ENCODE results near the gene CACNB4.
A peak's percentile ranks its signal among the peaks of the same experiment; 100 is the strongest.

The CACNB4 gene

DNA sequence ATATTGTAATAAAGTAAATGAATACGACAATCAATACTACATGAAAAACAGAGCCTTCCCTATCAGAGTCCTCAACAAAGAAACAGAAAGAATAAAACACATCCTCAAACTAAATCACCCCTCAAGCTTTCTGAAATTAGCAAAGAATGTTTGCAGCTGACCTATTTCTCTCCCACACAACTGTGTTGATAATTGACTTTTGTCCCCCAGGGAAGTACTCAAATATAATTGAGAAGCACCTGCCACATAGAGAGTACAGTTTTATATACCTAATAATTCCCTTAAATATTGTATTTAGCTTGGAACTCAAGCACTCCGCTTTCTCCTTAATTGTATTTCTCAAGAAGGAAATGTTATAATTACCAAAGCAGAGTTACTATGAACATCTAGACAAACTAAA is 12.6 kb downstream of the CACNB4 start:
- no peak for DNase-seq

DNA sequence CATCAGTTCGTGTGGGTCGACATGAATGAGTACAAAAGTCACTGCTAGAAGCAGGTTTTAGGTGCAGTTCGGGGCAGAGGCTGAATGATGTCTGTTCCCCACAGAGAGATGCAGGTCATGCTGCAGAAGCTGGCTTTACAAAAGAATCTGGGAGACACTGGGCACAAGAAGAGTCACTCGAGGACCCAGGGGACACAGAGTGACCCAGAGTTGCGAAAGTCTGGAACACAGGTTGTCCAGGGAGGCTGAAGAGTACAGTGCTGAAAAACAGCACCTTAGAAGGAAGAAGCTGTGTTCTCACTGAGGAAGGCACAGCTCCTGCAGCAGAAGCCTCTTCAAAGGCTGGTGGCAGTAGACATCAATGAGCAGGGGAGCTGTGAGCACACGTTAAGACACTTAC is 14.8 kb downstream of the CACNB4 start:
- no peak for DNase-seq

DNA sequence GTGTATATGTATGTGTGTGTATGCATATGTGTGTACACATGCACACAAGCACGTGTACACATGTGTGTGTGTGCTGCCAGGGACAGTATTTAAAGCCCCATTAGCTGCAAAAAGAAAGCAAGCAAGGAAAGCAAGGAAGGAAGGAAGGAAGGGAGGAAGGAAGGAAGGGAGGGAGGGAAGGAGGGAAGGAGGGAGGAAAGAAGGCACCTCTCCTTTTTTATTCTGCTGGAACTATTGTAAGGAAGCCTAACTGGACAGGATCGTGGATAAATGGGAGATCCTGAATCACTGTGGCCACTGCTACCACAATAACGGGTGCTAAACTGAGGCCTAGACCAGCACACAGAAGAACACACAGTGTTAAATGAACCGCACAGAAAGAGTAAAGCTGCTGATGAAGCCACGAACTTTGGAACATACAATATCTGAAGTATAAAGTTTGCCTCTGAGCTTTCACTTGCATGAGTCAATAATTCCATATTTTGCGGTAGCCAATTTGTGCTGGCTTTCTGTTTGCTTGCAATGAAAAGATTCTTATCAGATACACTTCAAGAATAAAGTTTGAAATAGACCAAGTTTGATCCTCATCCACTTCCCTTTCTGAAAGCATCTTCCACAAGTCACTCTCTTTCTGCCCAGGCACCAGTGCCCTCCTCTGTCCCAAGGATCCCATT is 15.5 kb downstream of the CACNB4 start:
- DNase-seq = no peak

DNA sequence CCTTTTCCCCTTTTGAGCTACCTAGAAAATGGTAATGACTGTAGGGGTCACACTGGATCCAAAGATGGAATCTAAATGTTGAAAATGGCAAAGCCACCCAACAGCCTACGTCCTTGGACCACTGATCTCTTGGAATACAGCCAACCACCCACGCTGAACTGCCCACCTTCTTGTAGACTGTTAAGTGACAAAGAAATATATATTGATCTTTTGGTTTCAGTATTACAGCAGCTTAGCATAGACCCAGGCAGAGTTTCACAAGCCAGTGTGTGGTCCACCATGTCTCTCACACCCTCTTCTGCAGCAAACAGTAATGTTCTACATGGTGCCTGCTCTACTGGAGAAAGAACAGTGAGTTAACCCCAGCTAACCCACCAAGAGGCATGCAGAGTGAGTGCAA is 20.2 kb downstream of the CACNB4 start:
- DNase-seq = no peak

DNA sequence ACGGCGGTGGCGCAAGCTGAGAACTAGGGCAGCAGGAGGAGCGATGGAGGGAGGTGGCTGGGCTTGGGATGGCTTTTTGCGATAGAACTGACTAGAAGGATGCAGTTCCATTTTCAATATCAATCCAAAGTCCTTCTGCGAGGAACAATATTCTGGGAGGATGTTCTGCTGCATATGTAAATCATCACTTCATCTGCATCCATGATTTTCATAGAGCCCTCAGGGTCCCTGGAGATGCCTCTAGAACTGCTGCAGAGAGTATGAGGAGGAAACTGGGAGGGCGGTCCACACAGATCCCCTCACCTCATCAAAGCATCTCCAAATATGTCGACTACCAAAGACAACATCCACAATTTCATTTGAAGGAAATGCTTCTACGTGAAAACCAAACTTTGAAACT is 20.8 kb downstream of the CACNB4 start:
- DNase-seq = no peak

DNA sequence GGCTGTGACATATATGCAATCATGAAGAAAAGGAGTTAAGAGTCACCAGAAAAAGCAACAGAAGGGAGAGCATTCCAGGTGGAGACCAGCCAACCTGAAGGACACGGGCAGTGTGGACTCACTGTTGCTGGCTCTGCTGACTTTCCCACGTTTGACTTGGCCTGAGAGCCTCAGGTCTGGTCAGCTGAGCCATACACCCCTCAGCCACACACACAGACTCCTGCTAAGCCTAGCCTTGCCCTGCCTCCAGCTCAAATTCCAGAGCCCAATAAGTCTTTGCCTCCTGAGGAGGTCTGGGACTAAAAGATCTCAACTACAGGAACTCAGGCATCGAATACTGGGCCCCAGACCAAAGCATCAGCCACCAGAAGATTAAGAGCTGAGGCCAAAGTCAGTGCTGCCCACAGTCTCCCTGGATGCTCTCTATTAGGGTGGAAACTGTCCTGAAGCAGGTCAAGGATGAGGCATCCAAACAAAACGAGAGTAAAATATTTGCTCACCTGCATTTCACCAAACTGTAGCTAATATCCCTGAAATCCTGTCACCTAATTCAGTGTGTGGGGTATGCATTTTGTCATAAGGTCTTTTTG is 23.3 kb downstream of the CACNB4 start:
- DNase-seq = no peak

DNA sequence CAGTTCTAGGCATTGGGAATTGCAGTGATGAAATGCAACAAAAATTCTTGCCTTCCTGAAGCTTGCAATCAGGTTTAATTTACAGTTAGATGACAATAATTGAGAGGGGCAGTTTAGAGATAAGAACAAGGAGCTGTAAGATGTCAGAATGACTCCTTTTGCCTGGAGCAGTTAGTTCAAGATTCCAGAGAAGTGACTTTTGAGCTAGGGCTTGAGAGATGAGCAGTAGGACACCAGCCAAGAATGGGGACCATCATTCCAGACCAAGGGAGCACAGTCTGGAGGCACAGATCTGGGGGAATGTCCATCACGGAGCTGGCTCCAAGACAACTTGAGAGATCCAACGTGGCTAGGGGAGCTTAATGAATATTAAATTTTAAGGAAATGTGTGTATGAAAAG is 26.8 kb downstream of the CACNB4 start:
- no peak for DNase-seq

DNA sequence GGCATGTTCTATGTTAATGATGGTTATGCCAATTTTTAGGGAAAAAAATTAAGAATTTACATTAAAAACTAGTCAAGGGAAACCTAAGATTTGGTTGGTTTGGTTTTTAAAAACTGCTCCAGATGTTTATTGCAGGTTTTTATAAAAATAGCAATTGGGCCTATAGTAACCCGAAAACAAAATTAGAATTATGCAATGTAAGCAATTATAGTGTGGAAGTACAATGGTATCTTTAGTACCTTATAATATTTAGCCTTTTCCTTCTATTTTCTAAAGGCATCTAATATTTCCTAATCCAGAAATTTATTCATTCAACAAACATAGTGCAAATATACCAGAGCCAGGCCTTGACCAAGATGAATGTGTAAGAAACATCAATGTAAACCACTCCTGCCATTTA is 27.3 kb downstream of the CACNB4 start:
- DNase-seq = no peak

DNA sequence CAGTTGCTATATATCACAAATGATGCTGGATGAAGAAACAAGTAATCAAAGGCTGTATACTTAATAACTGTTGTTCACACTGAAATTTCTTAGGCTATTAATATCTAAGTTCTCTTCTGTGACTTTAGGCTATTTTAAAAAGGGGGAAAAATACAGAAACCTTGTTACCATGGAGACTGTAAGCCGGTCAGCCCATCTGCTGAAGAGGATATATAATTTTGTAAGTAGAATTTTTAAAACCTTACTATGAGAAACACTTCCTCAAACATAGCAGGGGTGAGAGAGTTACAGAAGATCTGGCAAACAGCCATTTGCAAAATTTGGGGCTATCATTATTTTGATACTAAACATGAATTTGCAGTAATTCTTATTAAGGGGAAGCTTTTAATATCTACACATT is 27.8 kb downstream of the CACNB4 start:
- no peak for DNase-seq

DNA sequence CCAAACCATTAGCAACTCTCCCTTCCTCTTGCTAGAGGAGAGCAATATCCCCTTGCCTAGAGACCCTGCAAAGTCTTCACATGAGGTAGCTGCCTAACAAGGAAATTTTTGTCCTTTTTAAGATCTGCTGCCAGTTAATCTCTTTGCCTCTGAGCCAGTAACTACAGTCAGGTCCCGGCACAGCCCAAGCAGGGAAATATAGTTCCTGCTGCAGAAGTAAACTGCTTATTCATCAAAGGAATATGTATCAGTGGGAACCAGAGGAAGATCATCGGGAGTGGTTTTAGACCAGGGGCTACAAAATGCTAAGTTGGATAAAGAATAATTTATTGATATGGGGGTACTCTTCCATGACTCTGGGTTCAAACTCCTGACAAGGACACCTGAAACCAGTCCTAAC is 30.6 kb downstream of the CACNB4 start:
- DNase-seq = no peak

DNA sequence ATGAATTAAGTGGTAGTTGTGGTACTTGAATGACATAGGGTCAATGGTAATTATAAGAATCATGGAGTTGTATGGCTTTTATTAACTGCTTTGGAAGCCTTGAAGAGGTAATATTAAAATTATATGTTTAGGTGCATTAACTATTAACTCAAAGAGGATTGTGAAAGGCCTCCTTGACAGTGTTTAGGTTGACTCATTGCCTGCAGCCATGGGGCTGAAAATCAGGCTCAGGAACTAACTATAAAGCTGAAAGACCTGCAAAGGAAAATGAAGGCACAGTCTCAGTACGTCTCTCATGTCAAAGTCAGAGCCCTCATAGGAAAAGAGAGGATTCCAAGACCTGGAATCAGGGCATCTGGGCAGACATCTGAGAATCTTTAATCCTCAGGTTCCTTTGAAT is 31.0 kb downstream of the CACNB4 start:
- DNase-seq = peak; percentile 80

DNA sequence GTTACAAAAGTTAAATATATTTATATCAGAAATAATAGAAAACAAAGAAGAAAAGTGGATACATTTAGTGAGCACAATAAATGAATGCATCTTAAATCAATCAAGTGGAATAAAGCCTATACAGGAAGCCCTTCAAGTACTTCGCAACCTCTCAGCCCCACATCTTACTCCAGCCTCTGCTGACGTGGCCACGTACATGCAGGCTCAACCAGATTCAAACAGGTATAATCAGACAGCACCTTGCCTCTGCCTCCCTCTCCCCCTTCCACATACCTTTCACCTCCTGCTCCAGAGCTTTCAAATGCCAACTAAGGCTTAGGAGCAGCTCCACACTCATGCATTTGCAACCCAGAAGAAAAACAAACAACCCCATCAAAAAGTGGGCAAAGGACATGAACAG is 32.9 kb downstream of the CACNB4 start:
- DNase-seq = no peak

DNA sequence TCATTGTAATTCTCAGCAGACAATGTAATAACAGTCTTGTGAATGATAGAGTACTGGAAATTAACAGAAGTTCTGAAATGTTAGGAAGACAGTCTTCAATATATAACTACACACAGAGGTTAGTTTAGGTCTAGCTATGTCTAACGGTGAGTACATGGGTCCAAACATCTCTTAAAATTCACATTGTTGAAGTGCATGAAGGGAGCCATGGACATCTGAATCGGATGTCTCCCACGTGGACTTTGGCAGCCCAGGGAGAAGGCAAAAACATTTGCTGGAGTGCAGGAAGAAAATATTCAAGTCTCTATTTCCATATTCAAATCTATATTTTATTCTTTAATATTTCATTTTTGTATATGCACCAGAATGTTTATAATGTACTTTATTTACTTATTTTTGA is 34.8 kb downstream of the CACNB4 start:
- no peak for DNase-seq

DNA sequence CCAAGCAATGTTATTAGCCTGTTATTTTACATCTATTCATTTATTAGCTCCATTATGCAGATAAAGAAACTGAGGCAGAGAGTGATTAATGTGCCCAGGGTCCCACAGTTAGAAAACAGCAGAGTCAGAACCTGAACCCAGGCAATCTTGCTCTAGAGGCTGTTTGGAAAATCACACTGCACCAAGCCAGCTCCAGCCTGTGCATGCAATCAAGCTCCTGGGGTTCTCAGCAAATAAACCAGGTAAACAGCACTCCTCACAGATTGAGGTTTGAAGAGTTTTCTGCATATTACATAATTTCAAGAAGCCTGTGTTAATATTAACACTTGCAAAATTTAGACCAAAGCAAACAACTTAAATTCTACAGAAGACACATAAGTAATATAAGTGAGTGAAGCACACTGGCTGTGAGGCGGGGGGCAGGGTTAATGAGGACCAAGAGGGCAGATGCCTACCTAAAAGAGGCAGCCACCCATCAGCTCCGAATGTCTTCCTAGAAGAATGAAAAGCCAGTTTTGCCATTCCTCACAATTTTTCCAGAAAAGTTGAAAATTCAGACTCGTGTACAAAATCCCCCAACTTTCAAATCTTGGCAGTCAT is 35.4 kb downstream of the CACNB4 start:
- no peak for DNase-seq

DNA sequence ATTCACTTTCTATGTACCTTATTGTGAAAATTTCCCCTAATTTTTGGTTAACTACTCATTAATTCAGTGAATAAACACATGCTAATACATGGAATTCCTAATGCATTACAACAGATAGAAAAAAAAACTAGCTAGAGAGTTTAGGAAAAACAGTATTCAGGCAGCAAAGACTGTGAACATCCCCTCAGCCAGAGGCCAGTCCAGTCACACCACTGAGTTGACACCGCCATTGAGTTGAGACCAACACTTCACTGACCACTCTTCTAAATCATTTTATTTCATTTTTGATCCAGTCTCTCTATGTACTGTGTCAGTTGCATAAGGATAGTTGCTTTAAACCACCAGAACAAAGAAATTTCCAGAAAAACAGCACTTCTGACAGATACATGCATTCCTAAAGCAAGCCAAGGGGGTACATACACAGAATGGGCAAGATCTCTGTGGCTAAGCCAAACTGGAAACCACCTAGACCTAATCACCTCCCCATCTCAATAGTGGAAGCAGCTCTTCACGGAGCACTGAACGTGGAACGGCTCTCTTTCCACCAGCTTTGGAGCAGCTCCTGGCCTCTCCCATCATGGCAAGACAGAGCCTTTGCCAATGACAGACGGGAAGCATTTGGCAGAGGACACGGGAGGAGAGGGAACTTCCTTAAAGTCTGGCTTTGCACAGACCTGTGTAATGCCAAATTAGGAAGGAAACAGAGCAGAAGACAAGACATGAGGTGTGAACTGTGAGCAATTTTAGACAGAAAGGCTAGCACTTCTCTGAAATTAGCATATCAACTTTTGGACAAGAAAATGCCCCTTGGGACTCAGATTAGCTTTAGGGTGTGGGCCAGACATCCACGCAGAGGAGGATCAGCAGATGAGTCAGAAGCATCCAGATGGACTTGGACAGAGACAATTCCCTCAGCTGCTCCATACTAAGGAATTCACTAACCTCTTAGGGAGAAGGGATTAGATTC is 36.4 kb downstream of the CACNB4 start:
- no peak for DNase-seq

DNA sequence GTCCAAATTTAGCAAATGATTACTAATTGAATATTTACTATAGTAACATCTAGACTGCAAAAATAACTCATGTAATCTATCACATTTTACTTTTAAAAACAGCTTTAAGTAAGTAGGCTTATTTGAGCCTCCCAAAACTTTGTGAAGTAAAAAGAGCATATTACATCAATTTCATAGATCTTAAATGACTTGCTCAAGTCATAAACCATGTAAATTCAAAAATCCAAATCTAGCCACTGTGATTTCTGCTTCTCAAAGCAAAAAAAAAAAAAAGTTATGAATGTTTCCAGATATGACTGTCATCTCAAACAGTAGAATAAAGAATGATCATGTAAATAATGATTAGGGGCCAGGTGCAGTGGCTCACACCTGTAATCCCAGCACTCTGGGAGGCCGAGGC is 37.5 kb downstream of the CACNB4 start:
- no peak for DNase-seq

DNA sequence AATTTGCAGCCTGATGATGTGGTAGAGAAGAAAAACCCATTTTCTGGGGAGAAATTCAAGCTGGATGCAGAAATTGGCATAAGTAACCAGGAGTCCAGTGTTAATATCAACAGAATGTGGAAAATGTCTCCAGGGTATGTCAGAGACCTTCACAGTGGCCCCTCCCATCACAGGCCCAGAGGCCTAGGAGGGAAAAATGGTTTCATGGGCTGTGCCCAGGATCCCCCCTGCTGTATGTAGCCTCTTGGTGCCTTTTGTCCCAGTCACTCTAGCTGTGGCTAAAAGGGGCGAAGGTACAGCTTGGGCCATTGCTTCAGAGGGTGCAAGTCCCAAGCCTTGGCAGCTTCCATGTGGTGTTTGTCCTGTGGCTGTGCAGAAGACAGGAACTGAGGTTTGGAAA is 40.2 kb downstream of the CACNB4 start:
- DNase-seq = no peak

DNA sequence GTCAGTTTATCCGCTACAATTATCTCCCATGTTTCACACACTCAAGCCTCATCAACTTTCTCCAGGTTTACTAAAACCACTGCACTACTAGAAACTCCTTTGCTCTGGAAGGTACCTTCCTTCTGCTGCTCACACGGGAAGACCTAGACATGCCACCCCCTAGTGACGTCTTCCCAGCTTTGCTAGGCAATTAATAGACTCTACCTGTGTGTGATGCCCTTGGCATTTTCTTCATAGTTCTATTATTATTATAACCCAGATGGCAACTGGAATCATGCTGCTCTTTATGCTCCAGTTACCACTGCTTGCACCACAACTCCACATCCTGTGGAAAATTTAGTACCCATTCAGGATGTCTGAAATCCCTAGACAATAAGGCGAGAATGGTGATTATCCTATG is 42.4 kb downstream of the CACNB4 start:
- no peak for DNase-seq

DNA sequence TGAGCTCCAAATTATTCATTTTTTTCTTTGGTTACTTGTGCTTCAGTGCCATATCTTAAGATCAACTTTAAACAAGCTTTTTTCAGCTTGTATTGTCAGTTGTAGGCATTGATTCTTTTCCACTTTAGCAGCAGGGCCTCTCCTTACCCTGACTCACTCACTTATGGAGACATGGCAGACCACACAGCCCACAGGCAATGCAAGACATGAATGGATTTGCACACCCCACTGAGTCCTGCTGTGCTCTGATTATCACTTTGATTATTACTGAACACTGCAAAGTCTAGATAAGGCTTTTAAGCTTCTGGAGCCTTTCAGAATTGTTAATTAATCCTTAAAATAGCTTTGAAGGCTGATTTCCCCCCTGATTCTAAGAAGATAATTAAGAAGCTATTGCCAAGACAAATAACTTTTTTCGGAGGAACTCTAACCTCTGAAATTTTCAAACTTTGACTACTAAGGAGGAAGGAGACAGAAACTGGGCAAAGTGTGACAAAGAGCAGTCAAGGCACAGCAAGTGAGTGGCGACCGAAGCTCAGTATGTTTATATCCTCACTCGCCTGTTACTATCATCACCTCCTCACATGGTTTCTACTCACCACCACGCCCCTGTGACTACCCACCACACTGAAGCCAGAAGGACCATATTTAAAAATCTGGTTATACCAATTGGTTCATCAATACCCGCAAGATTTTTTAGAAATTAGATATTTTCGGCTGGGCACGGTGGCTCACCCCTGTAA is 43.3 kb downstream of the CACNB4 start:
- no peak for DNase-seq

DNA sequence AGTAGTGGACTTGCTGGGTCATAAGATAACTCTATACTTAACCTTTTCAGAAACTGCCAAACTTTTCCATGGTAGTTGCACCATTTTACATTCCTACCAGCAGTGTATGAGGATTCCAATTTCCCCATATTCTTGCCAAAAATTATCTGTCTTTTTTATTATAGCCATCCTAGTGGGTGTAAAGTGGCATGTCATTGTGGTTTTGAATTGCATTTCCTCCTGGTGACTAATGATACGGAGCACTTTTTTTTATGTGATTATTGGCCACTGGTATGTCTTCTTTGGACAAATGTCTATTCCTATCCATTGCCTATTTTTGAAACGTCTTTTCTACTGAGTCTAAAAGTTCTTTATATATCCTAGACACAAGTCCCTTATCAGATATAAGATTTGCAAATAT is 44.3 kb downstream of the CACNB4 start:
- no peak for DNase-seq

DNA sequence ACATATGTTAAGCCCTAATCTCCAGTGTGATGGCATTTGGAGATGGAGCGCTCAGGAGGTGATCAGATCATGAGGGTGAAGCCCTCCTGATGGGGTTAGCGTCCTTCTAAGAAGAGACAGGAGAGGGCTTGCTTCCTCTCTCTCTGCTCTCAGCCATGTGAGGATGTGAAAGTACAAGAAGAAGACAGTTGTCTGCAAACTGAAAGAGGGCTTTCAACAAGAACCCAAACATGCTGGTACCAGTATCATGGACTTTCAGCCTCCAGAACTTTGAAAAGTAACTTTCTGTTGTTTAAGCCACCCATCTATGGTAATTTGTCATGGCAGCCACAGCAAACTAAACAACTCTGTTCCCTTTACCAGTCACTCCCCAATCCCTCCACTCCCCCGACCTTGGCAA is 47.4 kb downstream of the CACNB4 start:
- DNase-seq = no peak

DNA sequence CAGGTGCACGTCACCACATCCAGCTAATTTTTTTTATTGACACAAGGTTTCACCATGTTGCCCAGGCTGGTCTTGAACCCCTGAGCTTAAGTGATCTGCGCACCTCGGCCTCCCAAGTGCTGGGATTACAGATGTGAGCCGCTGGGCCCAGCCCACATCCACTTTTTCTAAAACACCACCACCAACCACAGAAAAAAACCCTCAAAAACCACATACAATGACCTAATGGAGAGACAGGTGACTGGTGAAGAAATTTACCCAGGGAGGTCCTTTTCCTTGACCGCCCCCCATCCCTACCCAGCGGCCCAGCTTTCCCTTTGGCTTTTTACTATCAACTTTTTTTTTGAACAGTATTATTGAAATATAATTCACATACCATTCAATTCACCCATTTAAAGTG is 47.9 kb downstream of the CACNB4 start:
- no peak for DNase-seq

DNA sequence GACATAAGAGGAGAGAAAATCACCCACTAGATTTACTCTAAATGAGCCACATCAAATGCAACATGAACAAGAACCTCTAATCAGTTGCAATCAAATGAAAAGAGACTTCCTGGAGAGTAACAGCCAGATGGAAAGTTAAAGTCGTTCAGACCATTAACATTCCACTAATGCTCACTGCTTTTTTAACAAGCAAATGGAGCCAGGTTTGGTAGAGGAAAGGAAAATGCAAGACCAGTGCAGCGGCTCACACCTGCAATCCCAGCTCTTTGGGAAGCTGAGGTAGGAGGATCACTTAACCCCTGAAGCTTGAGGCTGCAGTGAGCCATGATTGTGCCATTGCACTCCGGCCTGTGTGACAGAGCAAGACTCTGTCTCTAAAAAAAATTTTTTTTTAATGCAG is 48.5 kb downstream of the CACNB4 start:
- DNase-seq = no peak
